K562 (cell line): ENCODE results near the gene FOXD2. TPM values are rescaled to one million over a fixed set of nuclear protein-coding genes. Genes with fewer than 3 reads are reported as not detected.

Experiments
- ATAC-seq: fragments of 200-7000 bp; cut with Tn5 transposase; 3 replicates; pipeline ENCODE4 v1.9.1; 2020; ENCODE audit warnings: moderate library complexity
- BruUV-seq: library from RNA; stranded (reverse); fragments of 400-500 nt; replicated peaks from 2 replicates; lab custom pipeline; 2021; lab: Mats Ljungman, UMichigan
- CTCF ChIA-PET: fragments of 300-600 bp; formaldehyde crosslinking; extraction: SDS; loops from one replicate; lab custom pipeline; 2021; ENCODE audit warnings: low intra/inter-chr PET ratio; lab: Yijun Ruan, JAX
- POLR2A ChIA-PET: fragments of 300-600, 350-650 bp; sonication (Branson Sonifier 250); formaldehyde crosslinking; extraction: SDS; loops from one replicate; lab custom pipeline; 2021; ENCODE audit warnings: antibody characterized with exemption, inconsistent platforms; lab: Yijun Ruan, JAX
- DNase-seq, 4 experiments: peaks; one replicate each; pipeline versions ENCODE4 v3.0.0 to v3.0.0-alpha.2; 2011 to 2018; ENCODE audit warnings: low spot score in 3 of 4, mixed read lengths in 3 of 4; ENCODE audit errors: extremely low read depth in 1 of 4
- FAIRE-seq: peaks from 2 replicates; lab custom pipeline; 2011; peaks lifted over from hg19 to GRCh38; lab: Jason Lieb, UNC
- H2AFZ ChIP-seq: 2 replicates; pipeline ENCODE4 v1.6.0; 2011; ENCODE audit warnings: low read depth, low read length, control low read depth, inconsistent platforms
- H3K27ac ChIP-seq: fragments of 200-600 bp; 3 replicates; pipeline ENCODE4 v1.8.0; 2011; ENCODE audit warnings: low read depth, mild to moderate bottlenecking, control low read depth, inconsistent platforms, low read length, moderate library complexity, mixed read lengths; ENCODE audit errors: extremely low read depth
- H3K27me3 ChIP-seq, 2 experiments: fragments of 300-600 bp in 1 of 2; 2 replicates in 1 of 2; 3 replicates in 1 of 2; pipeline versions ENCODE4 v1.6.0 to v1.8.0; 2011; ENCODE audit warnings: inconsistent platforms in 2 of 2, low read length in 2 of 2, mild to moderate bottlenecking in 1 of 2, mixed read lengths in 1 of 2, moderate library complexity in 1 of 2; ENCODE audit not compliant: control insufficient read depth in 2 of 2, insufficient read depth in 2 of 2
- H3K36me3 ChIP-seq: fragments of 300-600 bp; 3 replicates; pipeline ENCODE4 v1.8.0; 2011; ENCODE audit warnings: mild to moderate bottlenecking, low read length, inconsistent platforms; ENCODE audit not compliant: control insufficient read depth, insufficient read depth
- H3K4me1 ChIP-seq, 2 experiments: fragments of 200-600 bp in 1 of 2; replicated peaks in 1 of 2; 2 replicates in 1 of 2; 3 replicates in 1 of 2; pipeline versions ENCODE4 v1.5.1 to v1.8.0; 2011; ENCODE audit warnings: inconsistent platforms in 2 of 2, low read length in 2 of 2, mild to moderate bottlenecking in 1 of 2, mixed read lengths in 1 of 2, moderate library complexity in 1 of 2; ENCODE audit not compliant: control insufficient read depth in 2 of 2, insufficient read depth in 2 of 2
- H3K4me2 ChIP-seq: 2 replicates; pipeline ENCODE4 v1.6.1; 2011; ENCODE audit warnings: low read length, control low read depth, inconsistent platforms, mixed read lengths; ENCODE audit not compliant: insufficient read depth
- H3K4me3 ChIP-seq: fragments of 200-600 bp; sonication (generic), shearing (Covaris generic); 2 replicates; pipeline ENCODE4 v1.5.1; 2016; ENCODE audit warnings: control low read depth, inconsistent platforms
- H3K79me2 ChIP-seq: fragments of 200-600 bp; 3 replicates; pipeline ENCODE4 v1.8.0; 2011; ENCODE audit warnings: low read length, inconsistent platforms; ENCODE audit not compliant: control insufficient read depth, insufficient read depth
- H3K9ac ChIP-seq, 2 experiments: 2 replicates each; pipeline versions ENCODE4 v1.6.0 to v1.6.1; 2011; ENCODE audit warnings: low read depth in 2 of 2, low read length in 2 of 2, control low read depth in 1 of 2, inconsistent platforms in 1 of 2, mild to moderate bottlenecking in 1 of 2, mixed read lengths in 1 of 2; ENCODE audit not compliant: insufficient read depth in 1 of 2
- H3K9me1 ChIP-seq: one replicate; pipeline ENCODE4 v1.6.0; 2011; ENCODE audit warnings: inconsistent platforms, mild to moderate bottlenecking, low read length, moderate library complexity; ENCODE audit not compliant: control insufficient read depth, insufficient read depth
- H3K9me3 ChIP-seq: replicated peaks from 2 replicates; pipeline ENCODE4 v1.5.1; 2011; ENCODE audit warnings: low read depth, low read length, inconsistent platforms; ENCODE audit not compliant: control insufficient read depth, insufficient read depth
- H4K20me1 ChIP-seq: replicated peaks from 2 replicates; pipeline ENCODE4 v1.6.1; 2011; ENCODE audit warnings: low read length, inconsistent platforms, mixed read lengths; ENCODE audit not compliant: control insufficient read depth, insufficient read depth
- ASH1L ChIP-seq: fragments of 450-650 bp; IDR thresholded peaks from 2 replicates; pipeline ENCODE4 v1.6.1; 2018; ENCODE audit warnings: borderline replicate concordance, mild to moderate bottlenecking, low read depth; ENCODE audit not compliant: partially characterized antibody
- EGR1 ChIP-seq: fragments of 450-650 bp; conservative IDR thresholded peaks from 2 replicates; pipeline ENCODE4 v1.6.1; 2017; ENCODE audit warnings: mild to moderate bottlenecking
- HIVEP1 ChIP-seq: fragments of 250-450 bp; sonication (Bioruptor Pico); IDR thresholded peaks from 2 replicates; pipeline ENCODE4 v1.4.0; 2020; ENCODE audit warnings: mild to moderate bottlenecking
- HMGN3 ChIP-seq: IDR thresholded peaks from 2 replicates; pipeline ENCODE4 v1.6.1; 2011; ENCODE audit warnings: borderline replicate concordance, low read depth, mild to moderate bottlenecking, mixed read lengths, low read length; ENCODE audit not compliant: insufficient read length; ENCODE audit errors: extremely low read depth
- HMGXB4 ChIP-seq: sonication (generic); formaldehyde crosslinking; IDR thresholded peaks from 2 replicates; pipeline ENCODE4 v1.8.1; 2023; ENCODE audit warnings: mild to moderate bottlenecking, missing genetic modification reagents
- HNRNPLL ChIP-seq: fragments of 200-400 bp; formaldehyde crosslinking; IDR thresholded peaks from 2 replicates; pipeline ENCODE4 v1.6.1; 2017; ENCODE audit warnings: low read length, low read depth, mild to moderate bottlenecking; ENCODE audit not compliant: poor library complexity, severe bottlenecking
- MTA1 ChIP-seq: fragments of 450-650 bp; IDR thresholded peaks from 2 replicates; pipeline ENCODE4 v1.6.1; 2017; ENCODE audit warnings: borderline replicate concordance
- PHB2 ChIP-seq: fragments of 450-650 bp; IDR thresholded peaks from 2 replicates; pipeline ENCODE4 v1.6.1; 2017; ENCODE audit warnings: low read depth
- ZNF224 ChIP-seq: sonication (generic); formaldehyde crosslinking; IDR thresholded peaks from 2 replicates; pipeline ENCODE4 v1.8.0; 2022; ENCODE audit warnings: mild to moderate bottlenecking, missing genetic modification reagents
- ZNF280B ChIP-seq: fragments of 250-450 bp; sonication (Bioruptor Pico); IDR thresholded peaks from 2 replicates; pipeline ENCODE4 v1.5.1; 2021; ENCODE audit warnings: mild to moderate bottlenecking
- ZNF449 ChIP-seq: fragments of 250-450 bp; sonication (Bioruptor Pico); IDR thresholded peaks from 2 replicates; pipeline ENCODE4 v1.8.0; 2022; ENCODE audit warnings: moderate library complexity, mild to moderate bottlenecking, inconsistent platforms
- WGBS: fragments of 100-300 bp; shearing (Covaris generic); methylation state at CpG from one replicate; pipeline ENCODE4 v1.1.6; 2016; ENCODE audit warnings: low coverage, mixed read lengths; ENCODE audit not compliant: insufficient coverage; ENCODE audit errors: missing lambda C conversion rate; 5-methylcytosine and 5-hydroxymethylcytosine counted together
- in situ Hi-C: fragments of 300-500 bp; cut with MboI; formaldehyde crosslinking; loops from 4 replicates; pipeline ENCODE4 v1.15.0; 2018; ENCODE audit warnings: inconsistent platforms, mixed read lengths
- intact Hi-C: fragments of 100-400 bp; cut with micrococcal nuclease; formaldehyde crosslinking; loops from 2 replicates; pipeline ENCODE4 v1.14.2; 2022
- polyA plus RNA-seq, 8 experiments: library from polyadenylated mRNA; depleted of rRNA in 4 of 8; stranded (reverse) in 5 of 8; unstranded in 3 of 8; fragments of >200 nt; fragmentation: Nextera tagmentation in 2 of 8; fragmentation: Illumina TruSeq in 1 of 8; extraction: Ambion mirVana in 2 of 8; extraction: Trizol in 1 of 8; gene quantifications; 2 replicates each; pipeline versions ENCODE4 v1.2.1 to v1.2.3, GENCODE V29; 2011 to 2014; ENCODE audit warnings: inconsistent platforms in 1 of 8, missing spikeins in 1 of 8
- total RNA-seq, 7 experiments: library from RNA; depleted of rRNA in 6 of 7; stranded (reverse); fragments of >200 nt in 6 of 7; fragmentation: Illumina TruSeq in 2 of 7; extraction: Trizol in 2 of 7; gene quantifications; 2 replicates each; pipeline versions ENCODE4 v1.2.1 to v1.2.3, GENCODE V29; 2011 to 2021; ENCODE audit warnings: low replicate concordance in 1 of 7
- TF ChIP-seq, protein P1 (sequence below): sonication (generic); formaldehyde crosslinking; IDR thresholded peaks from 2 replicates; pipeline ENCODE4 v1.8.0; 2022; ENCODE audit warnings: missing genetic modification reagents, mild to moderate bottlenecking, moderate library complexity, borderline replicate concordance

FOXD2 gene
- total and polyA plus RNA-seq, 9 of the 15 experiments (the other 6 are each of a cell fraction or from before 2014, with no cell fraction given), result 0.06 to 1.2 (median 0.22) TPM

DNA sequence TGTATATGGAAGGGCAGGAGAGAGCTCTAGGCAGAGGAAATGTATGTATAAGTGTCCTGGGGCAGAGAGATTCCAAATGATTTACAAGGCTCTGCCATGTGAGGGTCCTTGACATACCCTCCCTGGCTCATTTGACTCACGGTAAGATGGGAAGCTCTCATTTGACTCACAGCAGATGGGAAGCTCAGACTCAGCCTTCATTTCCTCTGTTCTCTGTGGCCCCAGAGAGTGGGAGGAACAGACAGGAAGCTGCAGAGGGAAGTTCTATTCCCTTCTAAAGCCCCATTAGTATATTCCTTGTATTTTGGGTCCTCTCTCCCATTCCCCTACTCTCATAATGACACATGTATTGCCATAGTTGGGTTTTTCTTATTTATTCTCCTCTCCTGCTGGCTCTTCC is 44.9 kb downstream of the FOXD2 start:
- Histone ChIP-seq H3K4me2 (no peak overlapping the region), H2AFZ (no peak overlapping the region), H3K4me1 (no peaks in the 10 kb centered on the region), H4K20me1 (peaks cover 4% of the 10 kb centered on the region; the same call in 1 of the 2 replicates), H3K79me2 (no peaks in the 10 kb centered on the region), H3K27ac (no peak overlapping the region), H3K27me3 (peaks cover 11 to 45% of the 10 kb centered on the region in 2 experiments; a peak in 4 of 5 replicates), H3K4me3 (no peak overlapping the region), H3K9me3 (no peaks in the 10 kb centered on the region), H3K9me1 (no peaks in the 10 kb centered on the region), H3K36me3 (no peaks in the 10 kb centered on the region), H3K9ac (no peak overlapping the region)
- ATAC-seq (no peak), FAIRE-seq (no peak), DNase-seq (no peak)
- BruUV-seq, result no TSS peak
- 0% methylated on average over 1 of the region's 1 CpG for WGBS
- no peak for TF ChIP-seq ZNF449 (CRISPR knock-in tag)
- no peak for TF ChIP-seq HNRNPLL
- TF ChIP-seq ZNF280B (CRISPR knock-in tag), result no peak
- TF ChIP-seq, protein P1, sequence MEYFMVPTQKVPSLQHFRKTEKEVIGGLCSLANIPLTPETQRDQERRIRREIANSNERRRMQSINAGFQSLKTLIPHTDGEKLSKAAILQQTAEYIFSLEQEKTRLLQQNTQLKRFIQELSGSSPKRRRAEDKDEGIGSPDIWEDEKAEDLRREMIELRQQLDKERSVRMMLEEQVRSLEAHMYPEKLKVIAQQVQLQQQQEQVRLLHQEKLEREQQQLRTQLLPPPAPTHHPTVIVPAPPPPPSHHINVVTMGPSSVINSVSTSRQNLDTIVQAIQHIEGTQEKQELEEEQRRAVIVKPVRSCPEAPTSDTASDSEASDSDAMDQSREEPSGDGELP, result no peak
- no peak for TF ChIP-seq HMGN3
- TF ChIP-seq HIVEP1 (CRISPR knock-in tag), result no peak
- TF ChIP-seq MTA1, result no peak
- TF ChIP-seq ASH1L, result no peak
- TF ChIP-seq PHB2, result no peak
- no peak for TF ChIP-seq HMGXB4 (CRISPR knock-in tag)
- TF ChIP-seq ZNF224 (CRISPR knock-in tag), result no peak
- no peak for TF ChIP-seq EGR1
- intact Hi-C loops, result no loop called here
- ChIA-PET POLR2A (interaction anchor here (0.6 kb wide), 1 partner anchor 133 kb away, joined by 3 read pairs; no protein-coding TSS in a partner anchor), CTCF (no interaction called here)
- in situ Hi-C loops, result no loop called here
